SK-N-SH treated with all-trans-retinoic acid at 6 μM for 48 hours (cell line): ENCODE results near the gene TIMM50.
"Not testable (repeated sequence)": the region's sequence is repeated elsewhere in the genome, so short reads cannot be mapped to it uniquely, and the experiment has no call there.

Source experiments
- ATAC-seq: fragments of 200-7000 bp; cut with Tn5 transposase; 3 replicates; pipeline ENCODE4 v1.9.1; 2020; ENCODE audit warnings: mild to moderate bottlenecking, moderate library complexity
- ARNTL ChIP-seq: fragments of 450-650 bp; formaldehyde crosslinking; IDR thresholded peaks from 2 replicates; pipeline ENCODE4 v1.5.0; 2020; ENCODE audit warnings: low read depth, mild to moderate bottlenecking, moderate library complexity, borderline replicate concordance
- BACH2 ChIP-seq: fragments of 250-450 bp; sonication (Bioruptor Pico); IDR thresholded peaks from 2 replicates; pipeline ENCODE4 v1.9.0; 2021; ENCODE audit warnings: mild to moderate bottlenecking, borderline replicate concordance
- CREB5 ChIP-seq: fragments of 250-450 bp; sonication (Bioruptor Pico); IDR thresholded peaks from 2 replicates; pipeline ENCODE4 v1.5.1; 2020; ENCODE audit warnings: low read depth, mild to moderate bottlenecking, moderate library complexity
- CSDC2 ChIP-seq: fragments of 250-450 bp; sonication (Bioruptor Pico); IDR thresholded peaks from 2 replicates; pipeline ENCODE4 v1.5.0; 2020; ENCODE audit warnings: mild to moderate bottlenecking, moderate library complexity
- CSRNP3 ChIP-seq: fragments of 250-450 bp; sonication (Bioruptor Pico); IDR thresholded peaks from 2 replicates; pipeline ENCODE4 v1.5.1; 2021; ENCODE audit warnings: mild to moderate bottlenecking, moderate library complexity
- ESRRG ChIP-seq: fragments of 250-450 bp; sonication (Bioruptor Pico); IDR thresholded peaks from 2 replicates; pipeline ENCODE4 v1.6.1; 2021; ENCODE audit warnings: mild to moderate bottlenecking
- GLIS3 ChIP-seq: fragments of 250-450 bp; sonication (Bioruptor Pico); IDR thresholded peaks from 2 replicates; pipeline ENCODE4 v1.5.0; 2020; ENCODE audit warnings: mild to moderate bottlenecking, moderate library complexity
- OSR1 ChIP-seq: fragments of 250-450 bp; sonication (Bioruptor Pico); IDR thresholded peaks from 2 replicates; pipeline ENCODE4 v1.8.0; 2022; ENCODE audit warnings: moderate library complexity, mild to moderate bottlenecking, inconsistent platforms
- PATZ1 ChIP-seq: fragments of 250-450 bp; sonication (Bioruptor Pico); IDR thresholded peaks from 2 replicates; pipeline ENCODE4 v1.8.0; 2020; ENCODE audit warnings: mild to moderate bottlenecking, moderate library complexity, borderline replicate concordance
- PPARA ChIP-seq: fragments of 250-450 bp; sonication (Bioruptor Pico); IDR thresholded peaks from 2 replicates; pipeline ENCODE4 v1.5.0; 2020; ENCODE audit warnings: mild to moderate bottlenecking, borderline replicate concordance
- RARB ChIP-seq: fragments of 250-450 bp; sonication (Bioruptor Pico); IDR thresholded peaks from 2 replicates; pipeline ENCODE4 v1.8.0; 2021; ENCODE audit warnings: mild to moderate bottlenecking, moderate library complexity
- SNAI2 ChIP-seq: fragments of 250-450 bp; sonication (Bioruptor Pico); IDR thresholded peaks from 2 replicates; pipeline ENCODE4 v1.5.0; 2020; ENCODE audit warnings: mild to moderate bottlenecking, moderate library complexity
- TCF4 ChIP-seq: fragments of 250-450 bp; sonication (Bioruptor Pico); IDR thresholded peaks from 2 replicates; pipeline ENCODE4 v1.8.0; 2021; ENCODE audit warnings: mild to moderate bottlenecking, moderate library complexity, borderline replicate concordance
- TOX ChIP-seq: fragments of 250-450 bp; sonication (Bioruptor Pico); IDR thresholded peaks from 2 replicates; pipeline ENCODE4 v1.8.0; 2021; ENCODE audit warnings: mild to moderate bottlenecking, moderate library complexity, borderline replicate concordance
- TSHZ2 ChIP-seq: fragments of 250-450 bp; sonication (Bioruptor Pico); IDR thresholded peaks from 2 replicates; pipeline ENCODE4 v1.5.0; 2020; ENCODE audit warnings: mild to moderate bottlenecking, moderate library complexity
- ZC3H10 ChIP-seq: fragments of 250-450 bp; sonication (Bioruptor Pico); IDR thresholded peaks from 2 replicates; pipeline ENCODE4 v1.5.1; 2021; ENCODE audit warnings: mild to moderate bottlenecking, moderate library complexity
- ZFP3 ChIP-seq: fragments of 250-450 bp; sonication (Bioruptor Pico); IDR thresholded peaks from 2 replicates; pipeline ENCODE4 v1.5.0; 2020; ENCODE audit warnings: mild to moderate bottlenecking, moderate library complexity
- ZFP30 ChIP-seq: fragments of 450-650 bp; formaldehyde crosslinking; IDR thresholded peaks from 2 replicates; pipeline ENCODE4 v1.5.0; 2022; ENCODE audit warnings: mild to moderate bottlenecking, moderate library complexity
- ZNF565 ChIP-seq: fragments of 450-650 bp; formaldehyde crosslinking; conservative IDR thresholded peaks from 2 replicates; pipeline ENCODE4 v1.5.0; 2020; ENCODE audit warnings: low read depth, mild to moderate bottlenecking, moderate library complexity
- ZNF70 ChIP-seq: fragments of 450-650 bp; formaldehyde crosslinking; IDR thresholded peaks from 2 replicates; pipeline ENCODE4 v1.5.0; 2020; ENCODE audit warnings: mild to moderate bottlenecking, moderate library complexity
- ZNF8 ChIP-seq: fragments of 450-650 bp; formaldehyde crosslinking; IDR thresholded peaks from 2 replicates; pipeline ENCODE4 v1.5.0; 2020; ENCODE audit warnings: mild to moderate bottlenecking, moderate library complexity
- TF ChIP-seq, protein P1 (sequence below): fragments of 250-450 bp; sonication (Bioruptor Pico); IDR thresholded peaks from 2 replicates; pipeline ENCODE4 v1.8.0; 2021; ENCODE audit warnings: low read depth, mild to moderate bottlenecking, moderate library complexity, borderline replicate concordance

The TIMM50 gene

GRCh38 chr19:39475748-39476147 is 4.9 kb upstream of the TIMM50 start:
- no peak for ATAC-seq
- TF ChIP-seq GLIS3 (CRISPR knock-in tag) (no peak), OSR1 (CRISPR knock-in tag) (no peak), ZNF565 (CRISPR knock-in tag) (no peak), RARB (no peak), CSRNP3 (CRISPR knock-in tag) (no peak), ARNTL (no peak), PATZ1 (no peak), ZFP3 (no peak), CREB5 (CRISPR knock-in tag) (no peak), ESRRG (CRISPR knock-in tag) (no peak), BACH2 (CRISPR knock-in tag) (no peak), ZNF8 (CRISPR knock-in tag) (no peak), TOX (CRISPR knock-in tag) (no peak), ZNF70 (no peak), TCF4 (CRISPR knock-in tag) (no peak), ZFP30 (CRISPR knock-in tag) (no peak), TSHZ2 (CRISPR knock-in tag) (no peak)
- TF ChIP-seq, all 23 proteins: peak for 0

GRCh38 chr19:39479319-39479801 is 1.3 kb upstream of the TIMM50 start:
- ATAC-seq, result not testable (repeated sequence)

- TF ChIP-seq ZFP3, result no peak
- no peak for TF ChIP-seq PPARA (CRISPR knock-in tag)
- no peak for TF ChIP-seq ARNTL
- TF ChIP-seq ZC3H10 (CRISPR knock-in tag), result no peak
- no peak for TF ChIP-seq TSHZ2 (CRISPR knock-in tag)
- no peak for TF ChIP-seq ZNF8 (CRISPR knock-in tag)
- no peak for TF ChIP-seq SNAI2
- TF ChIP-seq RARB, result no peak
- TF ChIP-seq GLIS3 (CRISPR knock-in tag), result no peak
- TF ChIP-seq, protein P1, sequence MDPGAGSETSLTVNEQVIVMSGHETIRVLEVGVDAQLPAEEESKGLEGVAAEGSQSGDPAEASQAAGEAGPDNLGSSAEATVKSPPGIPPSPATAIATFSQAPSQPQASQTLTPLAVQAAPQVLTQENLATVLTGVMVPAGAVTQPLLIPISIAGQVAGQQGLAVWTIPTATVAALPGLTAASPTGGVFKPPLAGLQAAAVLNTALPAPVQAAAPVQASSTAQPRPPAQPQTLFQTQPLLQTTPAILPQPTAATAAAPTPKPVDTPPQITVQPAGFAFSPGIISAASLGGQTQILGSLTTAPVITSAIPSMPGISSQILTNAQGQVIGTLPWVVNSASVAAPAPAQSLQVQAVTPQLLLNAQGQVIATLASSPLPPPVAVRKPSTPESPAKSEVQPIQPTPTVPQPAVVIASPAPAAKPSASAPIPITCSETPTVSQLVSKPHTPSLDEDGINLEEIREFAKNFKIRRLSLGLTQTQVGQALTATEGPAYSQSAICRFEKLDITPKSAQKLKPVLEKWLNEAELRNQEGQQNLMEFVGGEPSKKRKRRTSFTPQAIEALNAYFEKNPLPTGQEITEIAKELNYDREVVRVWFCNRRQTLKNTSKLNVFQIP (CRISPR knock-in tag), result no peak
- TF ChIP-seq TOX (CRISPR knock-in tag), result no peak
- no peak for TF ChIP-seq TCF4 (CRISPR knock-in tag)
- TF ChIP-seq CSDC2 (CRISPR knock-in tag), result no peak
- TF ChIP-seq ZFP30 (CRISPR knock-in tag), result no peak
- TF ChIP-seq ZNF565 (CRISPR knock-in tag), result no peak
- no peak for TF ChIP-seq ZNF70
- TF ChIP-seq OSR1 (CRISPR knock-in tag), result no peak
- no peak for TF ChIP-seq ESRRG (CRISPR knock-in tag)
- ATAC-seq, result no peak
Observed at GRCh38 chr19:39479916-39480315, 722 bp upstream of the TIMM50 start.
